ENCODE results near the gene SART3. TPM values are rescaled to one million over a fixed set of nuclear protein-coding genes. Genes with fewer than 3 reads are reported as not detected.
"Not testable (repeated sequence)": the region's sequence is repeated elsewhere in the genome, so short reads cannot be mapped to it uniquely, and the experiment has no call there.

The SART3 gene
- total RNA-seq, 1 donor from 2014 or later: 68.0 TPM

- TF ChIP-seq CTCF (conservative IDR thresholded peaks at IDR 0.05; ENCODE audit: low read depth, low read length): no peak
- no peak overlapping the region for H3K4me3 ChIP-seq (ENCODE audit: low read depth, low read length)
- no peak for DNase-seq (ENCODE audit: low read depth)
Measured at GRCh38 chr12:108505129-108505528, 55.8 kb downstream of the SART3 start.

- H3K4me3 ChIP-seq (ENCODE audit: low read depth, low read length): no peak overlapping the region
- no peak for DNase-seq (ENCODE audit: low read depth)
- no peak for TF ChIP-seq CTCF (conservative IDR thresholded peaks at IDR 0.05; ENCODE audit: low read depth, low read length)
Measured at GRCh38 chr12:108502922-108503321, 58.1 kb downstream of the SART3 start.

- no peak overlapping the region for H3K4me3 ChIP-seq (ENCODE audit: low read depth, low read length)
- TF ChIP-seq CTCF (conservative IDR thresholded peaks at IDR 0.05; ENCODE audit: low read depth, low read length): no peak
- no peak for DNase-seq (ENCODE audit: low read depth)
Measured at GRCh38 chr12:108498136-108498535, 62.8 kb downstream of the SART3 start.

- H3K4me3 ChIP-seq (ENCODE audit: low read depth, low read length): no peak overlapping the region
- no peak for DNase-seq (ENCODE audit: low read depth)
- no peak for TF ChIP-seq CTCF (conservative IDR thresholded peaks at IDR 0.05; ENCODE audit: low read depth, low read length)
Measured at GRCh38 chr12:108495823-108496579, 65.0 kb downstream of the SART3 start.

- DNase-seq (ENCODE audit: low read depth): no peak
- H3K4me3 ChIP-seq (ENCODE audit: low read depth, low read length): no peak overlapping the region
- peak; percentile 82 for TF ChIP-seq CTCF (conservative IDR thresholded peaks at IDR 0.05; ENCODE audit: low read depth, low read length)
Measured at GRCh38 chr12:108495054-108495453, 65.9 kb downstream of the SART3 start.

GRCh38 chr12:108491256-108491655 lies 69.7 kb downstream of the SART3 start:
- no peak overlapping the region for H3K4me3 ChIP-seq (ENCODE audit: low read depth, low read length)
- no peak for TF ChIP-seq CTCF (conservative IDR thresholded peaks at IDR 0.05; ENCODE audit: low read depth, low read length)
- DNase-seq (ENCODE audit: low read depth): no peak

GRCh38 chr12:108487029-108487428 lies 73.9 kb downstream of the SART3 start:
- not testable (repeated sequence) for DNase-seq (ENCODE audit: low read depth); H3K4me3 ChIP-seq (ENCODE audit: low read depth, low read length)

GRCh38 chr12:108485371-108485770 lies 75.6 kb downstream of the SART3 start:
- H3K4me3 ChIP-seq (ENCODE audit: low read depth, low read length); DNase-seq (ENCODE audit: low read depth): not testable (repeated sequence)
